Activated CD4-positive, alpha-beta T cell treated with anti-CD3 and anti-CD28 coated beads for 48 hours (primary cell): Measurements from ENCODE around the gene SLC12A9.

Experiments
- DNase-seq: peaks from one replicate; pipeline ENCODE4 v3.0.0-alpha.2; 2020

The SLC12A9 gene

DNA sequence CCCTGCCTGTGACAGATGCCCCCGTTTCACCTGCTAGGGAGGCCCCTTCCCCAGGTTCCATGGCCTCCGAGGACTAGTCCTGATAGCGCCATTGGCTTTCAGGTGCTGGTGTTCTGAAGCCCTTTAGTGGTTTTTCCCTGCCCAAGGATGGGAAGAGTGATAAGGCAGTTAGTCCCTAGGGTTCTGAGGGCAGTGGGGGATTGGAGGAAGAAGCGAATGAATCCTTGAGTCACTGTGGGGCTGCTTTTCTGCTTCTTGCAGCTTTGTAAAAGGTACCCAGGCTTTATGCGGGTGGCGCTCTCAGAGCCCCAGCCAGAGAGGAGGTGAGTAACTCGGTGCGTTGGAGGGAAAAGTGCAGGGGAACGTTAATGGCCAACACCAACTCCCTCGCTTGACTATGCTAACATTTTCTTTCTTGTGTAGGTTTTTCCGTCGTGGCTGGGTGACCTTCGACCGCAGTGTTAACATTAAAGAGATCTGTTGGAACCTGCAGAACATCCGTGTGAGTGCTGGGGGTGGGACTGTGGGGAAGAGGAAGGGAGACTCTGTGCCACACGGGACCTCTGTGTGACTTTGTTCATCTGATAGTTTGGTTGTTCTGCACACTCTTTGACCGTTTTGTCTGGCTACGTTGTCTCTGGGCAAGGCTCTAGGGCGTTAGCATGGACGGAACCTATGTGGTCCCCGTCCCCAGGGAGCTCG is 33.1 kb downstream of the SLC12A9 start:
- no peak for DNase-seq

DNA sequence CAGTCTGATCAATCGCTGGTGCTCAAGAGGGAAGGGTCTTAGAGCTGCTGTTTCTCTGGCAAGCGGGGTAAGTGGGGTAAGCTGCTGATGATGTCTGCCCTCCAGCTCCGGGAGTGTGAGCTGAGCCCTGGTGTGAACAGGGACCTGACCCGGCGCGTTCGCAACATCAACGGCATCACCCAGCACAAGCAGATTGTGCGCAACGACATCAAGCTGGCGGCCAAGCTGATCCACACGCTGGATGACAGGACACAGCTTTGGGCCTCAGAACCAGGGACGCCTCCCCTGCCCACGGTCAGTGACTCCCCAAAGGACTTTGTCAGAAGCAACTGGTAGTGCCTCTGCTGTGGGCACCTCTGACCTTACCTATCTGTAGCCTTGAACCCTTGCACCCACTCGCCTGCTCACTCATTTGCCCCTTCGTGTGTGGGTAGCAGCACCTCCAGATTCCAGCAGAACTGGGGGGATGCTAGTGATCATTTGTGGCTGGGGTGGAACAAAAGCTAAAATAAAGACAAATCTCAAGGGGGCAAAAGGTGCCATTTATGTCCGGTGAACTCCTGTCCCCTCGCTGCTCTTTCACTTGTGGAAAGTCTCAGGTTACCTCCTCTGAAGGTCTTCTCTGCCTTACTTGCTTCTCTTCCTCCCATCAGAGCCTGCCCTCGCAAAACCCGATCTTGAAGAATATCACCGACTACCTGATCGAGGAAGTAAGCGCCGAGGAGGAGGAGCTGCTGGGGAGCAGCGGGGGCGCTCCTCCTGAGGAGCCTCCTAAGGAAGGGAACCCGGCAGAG is 33.8 kb downstream of the SLC12A9 start:
- no peak for DNase-seq

GRCh38 chr7:100886936-100887515 is 34.5 kb downstream of the SLC12A9 start:
- DNase-seq: no peak

- peak; percentile 69 for DNase-seq
These were observed 35.2 kb downstream of the SLC12A9 start for GRCh38 chr7:100887516-100888290.

- DNase-seq: no peak
These were observed 35.9 kb downstream of the SLC12A9 start for GRCh38 chr7:100888291-100888987.

DNA sequence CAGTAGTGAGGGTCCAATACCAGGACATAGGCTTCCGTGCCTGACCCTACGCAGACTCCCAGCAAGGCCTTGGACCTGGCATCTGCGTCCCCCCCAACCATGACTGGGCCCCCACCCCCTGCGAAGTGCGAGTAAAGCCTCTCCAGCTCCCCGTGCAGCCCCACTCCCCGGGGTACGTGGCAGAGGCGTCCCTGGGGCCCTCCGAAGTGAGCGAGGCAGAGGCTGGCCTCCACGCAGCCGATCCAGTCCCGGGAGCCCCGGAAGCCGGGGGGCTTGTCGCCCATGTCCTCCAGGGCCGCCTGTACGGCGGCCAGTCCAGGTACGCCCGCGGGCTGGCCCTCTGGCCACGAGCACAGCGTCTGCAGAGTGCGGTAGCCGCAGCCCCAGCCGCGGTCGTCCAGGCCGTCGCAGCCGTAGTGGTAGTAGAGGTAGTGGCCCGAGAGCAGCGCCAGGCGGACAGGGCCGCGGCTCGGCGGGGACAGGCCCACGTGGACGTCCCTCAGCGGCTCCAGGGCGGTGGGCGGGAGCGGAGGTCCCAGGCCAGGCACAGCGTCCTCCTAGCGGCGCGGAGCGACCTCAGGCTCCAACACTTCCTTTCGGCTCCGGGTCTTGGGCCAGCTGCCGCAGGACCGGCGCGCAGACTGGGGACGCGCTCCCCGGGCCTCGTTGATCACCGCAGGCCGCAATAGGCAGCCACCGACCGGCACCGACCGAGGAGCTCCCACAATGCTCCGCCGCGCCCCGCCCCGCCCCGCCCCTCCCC is 36.7 kb downstream of the SLC12A9 start, which contains the start of gene UFSP1:
UFSP1 (minus strand) TSS at position 728 of the 763 bp plus-strand sequence; CDS start at position 284, 444 bp downstream.
- peak; percentile 25 for DNase-seq

GRCh38 chr7:100890653-100891567 is 38.4 kb downstream of the SLC12A9 start:
- no peak for DNase-seq

DNA sequence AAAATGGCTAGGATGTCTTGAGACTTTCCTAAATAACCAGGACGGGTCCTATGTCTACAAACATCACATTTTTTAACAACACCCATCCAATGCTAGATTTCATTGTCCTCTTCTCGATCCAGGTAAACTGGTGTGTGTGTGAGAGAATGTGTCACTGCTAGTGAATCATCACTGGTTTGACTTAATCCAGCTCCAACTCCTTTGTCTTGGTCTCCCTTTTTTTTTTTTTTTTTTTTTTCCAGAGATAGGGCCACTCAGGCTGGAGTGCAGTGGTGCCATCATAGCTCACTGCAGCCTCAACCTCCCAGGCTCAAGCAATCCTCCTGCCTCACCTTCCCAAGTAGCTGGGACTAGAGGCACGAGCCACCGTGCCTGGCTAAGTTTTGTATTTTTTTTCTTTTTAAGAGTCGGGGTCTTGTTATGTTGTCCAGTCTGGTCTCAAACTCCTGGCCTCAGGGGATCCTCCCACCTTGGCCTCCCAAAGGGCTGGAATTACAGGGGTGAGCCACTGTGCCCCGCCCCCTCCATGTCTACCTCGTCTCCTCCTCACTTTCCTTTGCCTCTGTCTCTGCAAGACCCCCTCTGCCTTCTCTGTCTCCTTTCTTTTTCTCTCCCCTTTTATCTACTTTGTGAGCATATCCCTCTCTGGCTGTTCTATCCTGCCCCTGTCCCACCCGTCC is 39.2 kb downstream of the SLC12A9 start:
- no peak for DNase-seq

DNA sequence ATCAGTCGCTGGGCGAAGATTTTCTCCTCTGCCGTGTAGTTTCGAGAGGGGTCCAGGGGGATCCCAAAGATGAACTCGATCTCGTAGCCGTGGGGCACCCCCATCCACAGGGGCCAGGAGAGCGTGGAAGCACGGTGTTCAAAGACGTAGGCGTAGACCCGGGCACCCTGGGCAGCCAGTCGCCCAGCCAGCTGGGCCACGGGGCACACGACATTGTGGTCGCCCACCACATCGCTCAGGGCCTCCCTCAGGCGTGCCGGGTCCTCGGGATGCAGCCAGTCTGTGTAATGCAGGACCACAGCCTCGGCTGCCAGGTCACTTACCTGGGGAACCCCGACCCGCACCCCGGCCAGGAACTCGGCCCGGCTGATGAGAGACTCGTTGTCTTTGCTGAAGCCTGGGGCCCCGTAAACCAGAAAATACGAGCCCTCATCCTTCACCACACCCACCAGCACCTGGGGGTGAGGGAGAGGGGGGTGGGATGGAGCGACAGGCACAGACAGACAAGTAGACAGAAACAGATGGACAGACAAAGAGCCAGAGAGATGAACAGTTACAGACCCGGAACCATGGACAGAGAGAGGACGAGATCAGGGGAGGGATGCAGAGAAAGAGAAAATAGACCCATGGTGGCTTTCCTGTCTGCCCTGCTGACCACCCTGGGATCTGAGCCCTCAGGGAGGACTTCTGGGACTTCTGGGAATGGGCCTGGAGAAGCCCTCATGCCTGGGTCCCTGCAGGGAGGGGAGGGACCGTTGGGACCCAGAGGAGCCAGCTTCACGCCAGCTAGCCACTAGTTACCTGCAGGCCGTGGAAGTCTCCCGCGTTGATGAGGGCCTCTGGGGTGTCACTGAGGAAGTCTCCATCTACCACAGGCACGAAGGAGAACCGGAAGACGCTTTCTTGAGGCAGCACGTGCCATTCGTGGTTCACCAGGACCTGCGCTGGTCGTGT is 40.1 kb downstream of the SLC12A9 start:
- DNase-seq: no peak

GRCh38 chr7:100893318-100893895 is 40.9 kb downstream of the SLC12A9 start:
- no peak for DNase-seq

- no peak for DNase-seq
These were observed 41.6 kb downstream of the SLC12A9 start for GRCh38 chr7:100893910-100894721.

GRCh38 chr7:100894860-100895700 is 42.6 kb downstream of the SLC12A9 start:
- peak; percentile 68 for DNase-seq

GRCh38 chr7:100895701-100895955 is 43.1 kb downstream of the SLC12A9 start, which contains the start of gene ACHE:
Gene ACHE, minus strand, starts transcription at chr7:100895888. Its CDS starts 1,656 bp downstream, at chr7:100894232.
- DNase-seq: no peak

DNA sequence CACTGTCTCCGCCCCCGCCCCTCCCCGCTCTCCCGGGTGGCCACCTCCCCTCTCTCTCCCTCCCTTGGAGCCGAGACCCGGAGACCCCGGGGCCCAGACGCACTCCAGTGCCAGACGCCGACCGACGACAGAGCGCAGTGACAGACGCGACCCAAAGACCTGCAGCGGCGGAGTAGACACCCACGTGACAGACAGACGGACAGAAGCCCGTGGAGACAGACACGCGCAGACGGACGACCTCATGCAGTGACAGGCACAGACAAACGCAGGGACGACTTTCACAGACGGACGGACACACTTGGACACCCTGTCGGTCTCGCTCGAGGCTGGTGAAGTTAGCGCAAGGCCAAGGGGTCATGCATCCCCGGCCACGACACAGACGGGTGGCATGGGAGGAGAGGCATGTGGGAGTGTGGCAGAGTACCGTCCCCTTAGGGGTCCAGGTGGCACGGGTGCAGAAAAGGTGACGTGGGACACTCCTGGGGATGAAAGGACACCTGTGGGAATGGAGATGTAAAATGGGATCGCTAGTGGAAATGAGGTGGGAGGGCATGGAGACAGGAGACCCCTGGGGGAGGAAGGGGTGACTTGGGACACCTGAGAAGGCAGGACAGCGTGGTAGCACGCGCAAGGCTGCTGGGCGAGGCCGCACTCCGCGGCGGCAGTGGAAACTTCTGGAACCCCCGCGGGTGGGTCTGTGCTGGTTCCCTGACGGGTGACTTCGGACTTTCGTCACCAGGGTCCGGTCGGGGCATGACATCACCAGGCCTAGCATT is 43.6 kb downstream of the SLC12A9 start:
- DNase-seq: peak; percentile 52

DNA sequence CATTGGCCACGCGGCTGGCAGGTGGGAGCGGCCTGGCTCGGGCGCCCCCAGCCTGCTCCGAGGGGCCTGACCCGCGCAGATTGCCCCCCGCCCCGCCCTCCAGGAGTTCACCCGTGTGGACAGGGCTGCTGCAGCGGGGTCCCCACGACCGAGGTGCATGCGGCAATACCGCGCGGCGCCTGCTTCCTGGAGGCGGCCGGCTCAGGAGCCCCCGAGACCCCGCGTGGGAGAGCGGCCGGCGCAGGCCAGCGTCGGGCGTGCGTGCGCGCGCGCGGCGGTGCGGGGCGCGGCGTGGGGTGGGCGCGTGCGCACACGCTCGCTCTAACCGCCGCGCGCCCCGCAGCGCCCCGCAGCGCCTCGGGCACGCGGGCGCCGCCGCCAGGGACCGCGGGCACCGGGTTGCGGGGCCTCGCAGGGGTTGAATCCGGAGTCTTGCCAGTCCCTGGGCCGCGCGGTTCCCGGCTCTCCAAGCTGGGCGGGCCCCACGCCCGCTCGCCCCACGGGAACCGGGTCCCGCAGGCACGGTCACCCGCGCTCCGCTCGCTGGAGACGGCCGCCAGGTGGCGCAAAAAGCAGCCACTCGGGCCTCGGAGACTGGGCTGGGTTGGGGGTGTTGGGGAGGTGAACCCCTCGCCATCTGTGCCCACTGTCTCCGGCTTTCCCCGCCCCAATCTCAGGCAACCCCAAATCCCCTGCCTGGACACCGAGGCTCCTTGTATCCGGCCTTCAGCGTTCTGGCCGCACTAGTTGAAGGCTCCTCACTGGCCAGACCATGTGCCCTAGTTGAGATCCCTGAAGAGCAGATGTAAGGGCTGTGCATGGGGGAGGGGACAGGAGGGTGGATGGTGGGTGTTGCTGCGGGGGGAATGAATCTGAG is 44.5 kb downstream of the SLC12A9 start:
- DNase-seq: peak; percentile 74
